Measurements from ENCODE around the gene PTGDS.

GRCh38 chr9:136997371-136997770 lies 20.1 kb downstream of the PTGDS start:
- TF ChIP-seq CTCF (IDR thresholded peaks at IDR 0.05; ENCODE audit: low read depth, low read length, missing input control) (no peak), REST (IDR thresholded peaks at IDR 0.05) (no peak), EGR1 (IDR thresholded peaks at IDR 0.05; ENCODE audit: low read depth in 2 of 2) (no peak), GABPA (IDR thresholded peaks at IDR 0.05 in 1 of 2, conservative IDR thresholded peaks at IDR 0.05 in 1 of 2) (no peak)
